Measurements from ENCODE around the gene GOLGA3. TPM values are rescaled to one million over a fixed set of nuclear protein-coding genes. Genes with fewer than 3 reads are reported as not detected.

The GOLGA3 gene
- total RNA-seq, 1 donor from 2014 or later: 63.8 TPM

DNA sequence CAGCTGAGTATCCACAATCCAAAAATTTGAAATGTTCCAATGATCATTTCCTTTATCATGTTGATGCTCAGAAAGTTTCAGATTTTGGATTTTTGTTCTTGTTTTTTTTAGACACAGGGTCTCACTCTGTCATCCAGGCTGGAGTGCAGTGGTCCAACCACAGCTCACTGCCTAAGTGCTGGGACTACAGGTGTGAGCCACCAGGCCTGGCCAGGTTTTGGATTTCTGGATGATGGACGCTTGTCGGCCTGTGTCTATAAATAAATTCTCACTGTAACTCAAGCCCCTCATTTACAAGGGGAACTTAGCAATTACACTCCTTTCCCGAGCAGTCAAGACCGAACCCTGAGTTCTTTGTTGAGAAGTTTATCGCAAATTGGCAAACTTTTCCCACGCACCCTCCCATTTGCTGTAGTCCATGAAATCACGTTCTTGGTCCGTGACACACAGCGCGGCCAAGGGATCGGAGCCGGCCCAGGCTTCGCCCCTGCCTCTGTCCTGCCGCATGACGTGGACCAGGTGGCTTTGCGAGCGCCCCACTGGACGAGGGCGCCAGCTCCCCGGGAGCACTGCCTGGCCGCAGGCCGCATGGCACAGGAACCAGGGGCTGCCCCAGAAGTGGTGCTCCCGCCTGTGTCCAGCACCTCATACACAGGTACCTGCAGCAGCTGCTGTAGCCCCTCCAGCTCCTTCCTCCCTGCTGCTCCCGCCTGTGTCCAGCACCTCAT lies 53.0 kb downstream of the GOLGA3 start:
- no peak overlapping the region for H3K27ac Mint-ChIP-seq
- DNase-seq (ENCODE audit: low spot score in 2 of 2, unreplicated experiment in 2 of 2): no peak
- TF ChIP-seq, protein P1, sequence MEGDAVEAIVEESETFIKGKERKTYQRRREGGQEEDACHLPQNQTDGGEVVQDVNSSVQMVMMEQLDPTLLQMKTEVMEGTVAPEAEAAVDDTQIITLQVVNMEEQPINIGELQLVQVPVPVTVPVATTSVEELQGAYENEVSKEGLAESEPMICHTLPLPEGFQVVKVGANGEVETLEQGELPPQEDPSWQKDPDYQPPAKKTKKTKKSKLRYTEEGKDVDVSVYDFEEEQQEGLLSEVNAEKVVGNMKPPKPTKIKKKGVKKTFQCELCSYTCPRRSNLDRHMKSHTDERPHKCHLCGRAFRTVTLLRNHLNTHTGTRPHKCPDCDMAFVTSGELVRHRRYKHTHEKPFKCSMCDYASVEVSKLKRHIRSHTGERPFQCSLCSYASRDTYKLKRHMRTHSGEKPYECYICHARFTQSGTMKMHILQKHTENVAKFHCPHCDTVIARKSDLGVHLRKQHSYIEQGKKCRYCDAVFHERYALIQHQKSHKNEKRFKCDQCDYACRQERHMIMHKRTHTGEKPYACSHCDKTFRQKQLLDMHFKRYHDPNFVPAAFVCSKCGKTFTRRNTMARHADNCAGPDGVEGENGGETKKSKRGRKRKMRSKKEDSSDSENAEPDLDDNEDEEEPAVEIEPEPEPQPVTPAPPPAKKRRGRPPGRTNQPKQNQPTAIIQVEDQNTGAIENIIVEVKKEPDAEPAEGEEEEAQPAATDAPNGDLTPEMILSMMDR (IDR thresholded peaks at IDR 0.05; ENCODE audit: unreplicated experiment): no peak
- no peak overlapping the region for H3K4me3 Mint-ChIP-seq
- H3K27me3 Mint-ChIP-seq (ENCODE audit: low read depth): no peaks in the 10 kb centered on the region
- H3K36me3 Mint-ChIP-seq: peaks cover 28% of the 10 kb centered on the region
- H3K9me3 Mint-ChIP-seq: no peaks in the 10 kb centered on the region
- no peaks in the 10 kb centered on the region for H3K4me1 Mint-ChIP-seq

DNA sequence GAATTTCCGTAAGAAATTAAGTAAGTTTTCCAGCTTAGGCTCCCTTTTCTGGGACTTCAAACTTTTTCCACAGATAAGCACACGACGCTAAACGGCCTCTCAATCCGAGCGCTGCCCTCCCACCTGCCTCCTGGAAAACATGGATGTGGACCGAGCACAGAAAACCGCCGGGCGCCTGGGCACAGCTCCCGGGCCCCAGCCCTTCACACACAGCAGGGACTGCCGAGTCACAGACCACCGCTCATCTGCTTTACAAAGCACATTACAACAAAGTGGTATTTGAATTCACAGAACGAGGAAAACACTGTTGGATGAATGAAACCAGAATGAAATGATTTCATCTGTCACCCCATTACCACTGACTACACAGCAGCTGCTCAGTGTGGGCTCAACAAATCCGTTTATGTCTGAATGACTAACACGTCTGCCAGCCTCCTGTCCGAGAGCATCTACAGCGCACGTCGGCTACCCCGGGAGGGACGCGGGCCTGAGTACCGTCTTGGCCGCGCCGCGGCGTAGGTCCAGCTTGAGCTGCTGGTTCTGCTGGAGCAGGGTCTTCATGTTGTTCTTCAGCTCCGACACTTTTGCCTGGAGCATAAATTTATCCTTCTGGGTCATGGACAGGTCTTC lies 53.9 kb downstream of the GOLGA3 start:
- no peak overlapping the region for H3K4me3 Mint-ChIP-seq
- no peak for DNase-seq (ENCODE audit: low spot score in 2 of 2, unreplicated experiment in 2 of 2)
- H3K36me3 Mint-ChIP-seq: peaks cover 22% of the 10 kb centered on the region
- H3K27me3 Mint-ChIP-seq (ENCODE audit: low read depth): no peaks in the 10 kb centered on the region
- H3K9me3 Mint-ChIP-seq: no peaks in the 10 kb centered on the region
- no peaks in the 10 kb centered on the region for H3K4me1 Mint-ChIP-seq
- TF ChIP-seq, protein P1 (IDR thresholded peaks at IDR 0.05; ENCODE audit: unreplicated experiment): no peak
- H3K27ac Mint-ChIP-seq: no peak overlapping the region

DNA sequence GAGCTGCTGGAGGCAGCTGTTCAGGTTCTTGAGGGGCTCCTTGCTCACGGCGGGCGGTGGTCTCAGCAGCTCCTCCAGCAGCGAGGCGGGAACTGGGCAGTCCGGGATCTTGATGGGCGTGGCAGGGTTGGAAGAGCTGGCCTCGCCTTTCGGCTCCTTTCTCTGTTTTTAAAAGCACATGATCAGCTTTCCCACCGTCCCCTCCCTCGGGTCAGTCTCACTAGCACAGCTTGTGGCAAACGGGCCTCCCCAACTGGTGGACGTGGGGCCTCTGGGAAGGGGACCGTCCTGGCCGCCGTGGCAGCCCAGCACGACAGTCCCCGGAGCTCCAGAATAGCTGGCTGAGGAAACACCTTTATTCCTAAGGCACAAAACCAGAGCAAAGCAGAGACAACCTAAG lies 54.5 kb downstream of the GOLGA3 start:
- H3K36me3 Mint-ChIP-seq: peaks cover 24% of the 10 kb centered on the region
- H3K4me3 Mint-ChIP-seq: no peak overlapping the region
- DNase-seq (ENCODE audit: low spot score in 2 of 2, unreplicated experiment in 2 of 2): no peak
- TF ChIP-seq, protein P1 (IDR thresholded peaks at IDR 0.05; ENCODE audit: unreplicated experiment): no peak
- no peaks in the 10 kb centered on the region for H3K27me3 Mint-ChIP-seq (ENCODE audit: low read depth)
- H3K9me3 Mint-ChIP-seq: no peaks in the 10 kb centered on the region
- no peaks in the 10 kb centered on the region for H3K4me1 Mint-ChIP-seq
- H3K27ac Mint-ChIP-seq: no peak overlapping the region

DNA sequence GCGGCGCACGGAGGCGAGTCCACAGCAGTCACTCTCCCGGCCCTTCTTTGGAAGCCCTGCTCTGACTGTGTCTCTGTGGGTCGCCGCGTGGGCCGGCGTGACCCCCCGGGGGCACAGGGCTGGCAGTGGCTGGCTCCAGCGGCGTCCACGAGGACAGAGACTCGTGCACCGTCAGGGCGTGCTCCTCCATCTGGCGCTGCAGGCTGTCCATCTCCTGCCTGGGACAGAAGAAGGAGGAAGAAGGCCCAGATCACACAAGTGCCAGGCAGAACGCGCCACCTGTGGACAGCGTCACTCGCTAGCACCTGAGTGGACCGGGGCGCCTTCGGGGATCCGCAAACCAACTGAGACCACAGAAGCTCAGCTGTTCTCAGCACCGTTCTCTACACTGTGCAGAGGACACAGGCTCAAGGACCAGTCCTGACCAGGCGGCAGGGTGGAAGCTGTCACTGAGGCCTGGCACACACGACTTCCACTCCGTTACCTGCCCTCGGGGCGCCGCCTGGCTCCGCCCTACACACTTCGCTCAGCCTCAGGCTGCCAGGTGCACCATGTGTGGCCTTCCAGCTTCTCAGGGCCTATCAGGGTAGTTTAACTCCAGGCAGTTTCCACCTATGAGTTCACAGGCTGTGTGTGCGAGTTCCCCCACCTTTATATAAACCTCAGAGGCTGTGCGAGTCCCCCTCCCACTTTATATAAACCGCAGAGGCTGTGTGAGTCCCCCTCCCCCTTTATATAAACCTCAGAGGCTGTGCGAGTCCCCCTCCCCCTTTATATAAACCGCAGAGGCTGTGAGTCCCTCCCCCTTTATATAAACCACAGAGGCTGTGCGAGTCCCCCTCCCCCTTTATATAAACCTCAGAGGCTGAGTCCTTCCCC lies 55.4 kb downstream of the GOLGA3 start:
- Mint-ChIP-seq H3K9me3 (no peaks in the 10 kb centered on the region), H3K4me1 (peaks cover 3% of the 10 kb centered on the region), H3K27me3 (ENCODE audit: low read depth) (no peaks in the 10 kb centered on the region), H3K36me3 (peaks cover 27% of the 10 kb centered on the region), H3K27ac (no peak overlapping the region), H3K4me3 (no peak overlapping the region)
- TF ChIP-seq, protein P1 (IDR thresholded peaks at IDR 0.05; ENCODE audit: unreplicated experiment): no peak
- no peak for DNase-seq (ENCODE audit: low spot score in 2 of 2, unreplicated experiment in 2 of 2)

DNA sequence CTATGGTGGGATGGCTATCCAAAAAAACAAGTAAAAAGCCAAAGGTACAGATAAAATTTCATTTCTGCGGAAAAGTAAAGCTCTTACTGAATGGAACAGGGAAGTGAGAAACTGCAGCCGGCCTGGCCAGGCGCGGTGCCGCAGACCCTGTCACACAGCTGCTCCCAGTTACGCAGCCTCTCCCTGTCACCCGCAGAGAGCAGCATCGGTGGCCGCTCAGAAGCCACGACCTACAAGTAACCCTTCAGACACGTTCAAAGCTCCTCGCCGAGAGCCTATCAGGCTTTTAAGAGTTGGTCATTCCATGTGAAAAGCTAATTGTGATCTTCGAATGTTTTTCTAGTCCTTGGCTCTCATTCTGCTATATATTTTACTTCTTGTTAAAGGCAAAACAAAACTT lies 56.1 kb downstream of the GOLGA3 start:
- Mint-ChIP-seq H3K4me3 (no peak overlapping the region), H3K27me3 (ENCODE audit: low read depth) (no peaks in the 10 kb centered on the region), H3K27ac (no peak overlapping the region), H3K36me3 (peaks cover 28% of the 10 kb centered on the region), H3K9me3 (no peaks in the 10 kb centered on the region), H3K4me1 (peaks cover 5% of the 10 kb centered on the region)
- TF ChIP-seq, protein P1 (IDR thresholded peaks at IDR 0.05; ENCODE audit: unreplicated experiment): no peak
- DNase-seq (ENCODE audit: low spot score in 2 of 2, unreplicated experiment in 2 of 2): no peak
